Neuronal stem cell (in vitro differentiated cells): ENCODE measurements around the gene SIL1.
"Not testable (repeated sequence)": the region's sequence is repeated elsewhere in the genome, so short reads cannot be mapped to it uniquely, and the experiment has no call there.

Source experiments
- DNase-seq: peaks from one replicate; pipeline ENCODE4 v3.0.0-alpha.2; 2013; ENCODE audit warnings: low spot score
- H2AFZ ChIP-seq: one replicate; pipeline ENCODE4 v1.6.1; 2013; ENCODE audit warnings: mild to moderate bottlenecking, low read length, inconsistent platforms
- H2AK5ac ChIP-seq: 2 replicates; pipeline ENCODE4 v1.6.1; 2013; ENCODE audit warnings: low read depth, mild to moderate bottlenecking, inconsistent platforms, low read length, moderate library complexity, mixed read lengths
- H2BK120ac ChIP-seq: 2 replicates; pipeline ENCODE4 v1.6.1; 2013; ENCODE audit warnings: low read depth, mild to moderate bottlenecking, inconsistent platforms, low read length, moderate library complexity, mixed read lengths
- H2BK12ac ChIP-seq: one replicate; pipeline ENCODE4 v1.6.1; 2013; ENCODE audit warnings: low read length, inconsistent platforms
- H2BK15ac ChIP-seq: 2 replicates; pipeline ENCODE4 v1.6.1; 2013; ENCODE audit warnings: mild to moderate bottlenecking, low read length, inconsistent platforms, mixed read lengths
- H2BK5ac ChIP-seq: one replicate; pipeline ENCODE4 v1.6.1; 2013; ENCODE audit warnings: inconsistent platforms, mild to moderate bottlenecking, low read length, moderate library complexity
- H3K14ac ChIP-seq: one replicate; pipeline ENCODE4 v1.6.1; 2013; ENCODE audit warnings: low read length, inconsistent platforms
- H3K18ac ChIP-seq: 2 replicates; pipeline ENCODE4 v1.6.1; 2013; ENCODE audit warnings: low read length, inconsistent platforms
- H3K23ac ChIP-seq: 2 replicates; pipeline ENCODE4 v1.6.1; 2013; ENCODE audit warnings: low read depth, mild to moderate bottlenecking, mixed read lengths, low read length, inconsistent platforms; ENCODE audit not compliant: poor library complexity
- H3K27ac ChIP-seq: replicated peaks from 3 replicates; pipeline ENCODE4 v1.5.1; 2013; ENCODE audit warnings: low read length, inconsistent platforms
- H3K27me3 ChIP-seq, 3 experiments: 2 replicates each; pipeline ENCODE4 v1.6.1; 2013; ENCODE audit warnings: low read length in 3 of 3, mild to moderate bottlenecking in 2 of 3, inconsistent platforms in 1 of 3, low read depth in 1 of 3, mixed read lengths in 1 of 3, moderate library complexity in 1 of 3; ENCODE audit not compliant: control insufficient read depth in 3 of 3, insufficient read depth in 3 of 3
- H3K36me3 ChIP-seq, 2 donors: replicated peaks in 1 of 2; 2 replicates each; pipeline ENCODE4 v1.6.1; 2013; ENCODE audit warnings: low read length in 2 of 2; ENCODE audit not compliant: control insufficient read depth in 2 of 2, insufficient read depth in 2 of 2
- H3K4ac ChIP-seq: 2 replicates; pipeline ENCODE4 v1.6.1; 2013; ENCODE audit warnings: inconsistent platforms, mild to moderate bottlenecking, low read length, moderate library complexity
- H3K4me1 ChIP-seq, 2 donors: 1 replicate in 1 of 2; 2 replicates in 1 of 2; pipeline ENCODE4 v1.6.1; 2013; ENCODE audit warnings: low read length in 2 of 2, low read depth in 1 of 2; ENCODE audit not compliant: control insufficient read depth in 2 of 2, insufficient read depth in 1 of 2
- H3K4me2 ChIP-seq: one replicate; pipeline ENCODE4 v1.6.1; 2013; ENCODE audit warnings: mild to moderate bottlenecking, low read length, inconsistent platforms; ENCODE audit not compliant: insufficient read depth, poor library complexity, severe bottlenecking
- H3K4me3 ChIP-seq, 2 donors: 2 replicates each; pipeline ENCODE4 v1.5.1; 2013; ENCODE audit warnings: low read length in 2 of 2, mild to moderate bottlenecking in 2 of 2, inconsistent platforms in 1 of 2, moderate library complexity in 1 of 2
- H3K79me1 ChIP-seq: one replicate; pipeline ENCODE4 v1.6.1; 2013; ENCODE audit warnings: low read depth, mild to moderate bottlenecking, inconsistent platforms, low read length, moderate library complexity
- H3K9ac ChIP-seq: one replicate; pipeline ENCODE4 v1.6.1; 2013; ENCODE audit warnings: mild to moderate bottlenecking, low read depth, low read length, inconsistent platforms; ENCODE audit not compliant: poor library complexity
- H3K9me3 ChIP-seq, 2 donors: replicated peaks in 1 of 2; 2 replicates each; pipeline versions ENCODE3 to v1.6.1; 2013; ENCODE audit warnings: low read length in 2 of 2, mild to moderate bottlenecking in 2 of 2, inconsistent platforms in 1 of 2, low read depth in 1 of 2, mixed read lengths in 1 of 2, moderate library complexity in 1 of 2; ENCODE audit not compliant: control insufficient read depth in 2 of 2, insufficient read depth in 1 of 2
- H4K8ac ChIP-seq: one replicate; pipeline ENCODE4 v1.6.1; 2013; ENCODE audit warnings: low read depth, mild to moderate bottlenecking, inconsistent platforms, low read length, moderate library complexity
- H4K91ac ChIP-seq: one replicate; pipeline ENCODE4 v1.6.1; 2013; ENCODE audit warnings: low read length, low read depth, mild to moderate bottlenecking, inconsistent platforms; ENCODE audit not compliant: poor library complexity
- WGBS, 2 donors: extraction: QIAGEN DNeasy Blood & Tissue Kit; methylation state at CpG; one replicate each; pipeline ENCODE4 v1.1.7; 2013; ENCODE audit warnings: missing lambda C conversion rate in 2 of 2, mixed read lengths in 1 of 2; ENCODE audit not compliant: insufficient read length in 2 of 2, insufficient replicate concordance in 1 of 2; ENCODE audit errors: extremely low coverage in 2 of 2; 5-methylcytosine and 5-hydroxymethylcytosine counted together

Gene SIL1

GRCh38 chr5:138921362-138921761 is 276.8 kb downstream of the SIL1 start:
- H3K4me1 ChIP-seq, H3K18ac ChIP-seq, H3K79me1 ChIP-seq, H3K9me3 ChIP-seq, H3K27ac ChIP-seq, H3K14ac ChIP-seq, H2BK120ac ChIP-seq, H3K9ac ChIP-seq, H3K4me2 ChIP-seq, DNase-seq, H2AFZ ChIP-seq, H3K27me3 ChIP-seq, H2BK12ac ChIP-seq, H3K4me3 ChIP-seq, H3K4ac ChIP-seq, H4K8ac ChIP-seq, H2BK5ac ChIP-seq, H4K91ac ChIP-seq, H3K23ac ChIP-seq, H2BK15ac ChIP-seq, H2AK5ac ChIP-seq: not testable (repeated sequence)
- peaks cover 17 to 74% of the 10 kb centered on the region in 2 donors for H3K36me3 ChIP-seq
- no CpG with 5 or more reads among the region's 2 CpGs for WGBS, 2 donors

GRCh38 chr5:138920181-138920580 is 278.0 kb downstream of the SIL1 start:
- Histone ChIP-seq H3K4me1 (peaks cover 0 to 2% of the 10 kb centered on the region in 2 donors), H3K23ac (no peak overlapping the region), H2BK15ac (no peak overlapping the region), H3K4ac (no peak overlapping the region), H3K18ac (no peak overlapping the region), H2AK5ac (no peak overlapping the region), H2BK5ac (no peak overlapping the region), H3K4me3 (no peak overlapping the region), H3K27me3 (peaks cover 0 to 1% (median 0%) of the 10 kb centered on the region in 3 experiments), H2AFZ (no peak overlapping the region), H3K14ac (no peak overlapping the region), H3K79me1 (peaks cover 3% of the 10 kb centered on the region), H4K91ac (no peak overlapping the region), H3K27ac (no peak overlapping the region), H3K4me2 (no peak overlapping the region), H3K36me3 (peaks cover 13 to 73% of the 10 kb centered on the region in 2 donors), H2BK12ac (no peak overlapping the region), H3K9ac (no peak overlapping the region), H4K8ac (no peak overlapping the region), H2BK120ac (no peak overlapping the region), H3K9me3 (no peaks in the 10 kb centered on the region)
- no peak for DNase-seq
- WGBS, 2 donors, result no CpG with 5 or more reads among the region's 8 CpGs

- Histone ChIP-seq H4K91ac (no peak overlapping the region), H3K4me2 (no peak overlapping the region), H3K27me3 (no peaks in the 10 kb centered on the region), H4K8ac (no peak overlapping the region), H2BK5ac (no peak overlapping the region), H3K4me3 (no peak overlapping the region), H3K4me1 (peaks cover 0 to 2% of the 10 kb centered on the region in 2 donors), H3K27ac (no peak overlapping the region), H3K9me3 (no peaks in the 10 kb centered on the region), H3K79me1 (peaks cover 3% of the 10 kb centered on the region), H3K4ac (no peak overlapping the region), H2AFZ (no peak overlapping the region), H3K14ac (no peak overlapping the region), H3K36me3 (peaks cover 5 to 72% of the 10 kb centered on the region in 2 donors), H2AK5ac (no peak overlapping the region), H3K23ac (no peak overlapping the region), H3K9ac (no peak overlapping the region), H2BK120ac (no peak overlapping the region), H3K18ac (no peak overlapping the region), H2BK15ac (no peak overlapping the region), H2BK12ac (no peak overlapping the region)
- no peak for DNase-seq
- no CpG with 5 or more reads among the region's 4 CpGs for WGBS, 2 donors
Observed at GRCh38 chr5:138918686-138919085, 279.5 kb downstream of the SIL1 start.

GRCh38 chr5:138914338-138914737 is 283.8 kb downstream of the SIL1 start:
- no peak overlapping the region for H4K8ac ChIP-seq
- H2BK12ac ChIP-seq, result no peak overlapping the region
- H3K23ac ChIP-seq, result no peak overlapping the region
- no peak overlapping the region for H2AK5ac ChIP-seq
- H3K27ac ChIP-seq, result no peak overlapping the region
- H2BK5ac ChIP-seq, result no peak overlapping the region
- H2AFZ ChIP-seq, result no peak overlapping the region
- no peak overlapping the region for H3K18ac ChIP-seq
- H3K27me3 ChIP-seq, result no peaks in the 10 kb centered on the region
- no peak overlapping the region for H2BK15ac ChIP-seq
- H2BK120ac ChIP-seq, result no peak overlapping the region
- H3K9ac ChIP-seq, result no peak overlapping the region
- no peak overlapping the region for H3K14ac ChIP-seq
- peaks cover 0 to 2% of the 10 kb centered on the region in 2 donors for H3K4me1 ChIP-seq
- DNase-seq, result no peak
- no peak overlapping the region for H3K4me3 ChIP-seq
- no peaks in the 10 kb centered on the region for H3K79me1 ChIP-seq
- H4K91ac ChIP-seq, result no peak overlapping the region
- WGBS, 2 donors, result no CpG with 5 or more reads among the region's 3 CpGs
- H3K36me3 ChIP-seq, result peaks cover 5 to 82% of the 10 kb centered on the region in 2 donors
- H3K4me2 ChIP-seq, result no peak overlapping the region
- H3K4ac ChIP-seq, result no peak overlapping the region
- no peaks in the 10 kb centered on the region for H3K9me3 ChIP-seq
